Liver (tissue), 3 donors: ENCODE measurements around the gene TNNI3.

ENCODE experiments used
- GABPA ChIP-seq, 2 donors: IDR thresholded peaks in 1 of 2; conservative IDR thresholded peaks in 1 of 2; 2 replicates each; pipeline ENCODE4 v1.6.1; 2016; ENCODE audit warnings: antibody characterized with exemption in 2 of 2, mild to moderate bottlenecking in 1 of 2, moderate library complexity in 1 of 2
- JUND ChIP-seq, 2 donors: IDR thresholded peaks; 2 replicates each; pipeline ENCODE4 v1.6.1; 2016; ENCODE audit warnings: antibody characterized with exemption in 2 of 2
- NR2F2 ChIP-seq: IDR thresholded peaks from 2 replicates; pipeline ENCODE4 v1.6.1; 2016; ENCODE audit warnings: antibody characterized with exemption
- RAD21 ChIP-seq, 2 donors: IDR thresholded peaks; 2 replicates each; pipeline ENCODE4 v1.6.1; 2016; ENCODE audit warnings: antibody characterized with exemption in 2 of 2, mild to moderate bottlenecking in 2 of 2
- RXRA ChIP-seq, 2 donors: IDR thresholded peaks; 2 replicates each; pipeline ENCODE4 v1.6.1; 2017 to 2018; ENCODE audit warnings: antibody characterized with exemption in 2 of 2, mild to moderate bottlenecking in 1 of 2
- SP1 ChIP-seq: IDR thresholded peaks from 2 replicates; pipeline ENCODE4 v1.6.1; 2018; ENCODE audit warnings: antibody characterized with exemption, mild to moderate bottlenecking
- TAF1 ChIP-seq: conservative IDR thresholded peaks from 2 replicates; pipeline ENCODE4 v1.6.1; 2016; ENCODE audit warnings: antibody characterized with exemption, mild to moderate bottlenecking
- YY1 ChIP-seq: IDR thresholded peaks from 2 replicates; pipeline ENCODE4 v1.6.1; 2016; ENCODE audit warnings: antibody characterized with exemption, mild to moderate bottlenecking
- TF ChIP-seq, protein P1 (sequence below): fragments of 150-350 bp; IDR thresholded peaks from 2 replicates; pipeline ENCODE4 v1.5.1; 2017; ENCODE audit warnings: improper control_type of control experiment, low read depth, low read length; ENCODE audit not compliant: missing input control
- TF ChIP-seq, protein P2 (sequence below): IDR thresholded peaks from 2 replicates; pipeline ENCODE4 v1.6.1; 2016; ENCODE audit warnings: antibody characterized with exemption, mild to moderate bottlenecking
- TF ChIP-seq, protein P3 (sequence below): IDR thresholded peaks from 2 replicates; pipeline ENCODE4 v1.6.1; 2016; ENCODE audit warnings: antibody characterized with exemption
- TF ChIP-seq, protein P4 (sequence below): IDR thresholded peaks from 2 replicates; pipeline ENCODE4 v1.6.1; 2016; ENCODE audit warnings: antibody characterized with exemption
- TF ChIP-seq, protein P5 (sequence below): IDR thresholded peaks from 2 replicates; pipeline ENCODE4 v1.6.1; 2016; ENCODE audit warnings: antibody characterized with exemption
- donor health status: healthy.
- donor health status: healthy.

DNA sequence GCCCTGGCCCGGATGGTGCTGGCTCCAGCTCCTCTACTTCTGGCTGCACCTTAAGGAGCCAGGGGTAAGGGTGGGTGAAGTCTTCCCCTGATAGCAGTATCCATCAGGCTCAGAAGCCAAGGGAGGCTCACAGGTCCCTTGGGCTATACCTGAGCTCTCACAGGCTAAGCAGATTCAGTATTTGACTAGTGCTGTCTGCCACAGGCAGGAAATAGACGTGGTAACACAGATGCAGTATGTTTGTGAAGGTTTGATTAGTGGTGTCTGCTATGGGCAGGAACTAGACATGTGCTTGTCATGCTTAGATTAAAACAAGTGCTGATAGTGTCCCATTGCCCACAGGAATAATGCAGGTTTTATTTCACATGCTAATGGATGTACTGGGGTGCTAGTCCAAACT, 18.5 kb upstream of the TNNI3 start:
- TF ChIP-seq YY1 (no peak), TAF1 (no peak), SP1 (no peak), GABPA (IDR thresholded peaks at IDR 0.05 in 1 of 2, conservative IDR thresholded peaks at IDR 0.05 in 1 of 2) (no peak), RXRA (IDR thresholded peaks at IDR 0.05) (no peak), NR2F2 (no peak), JUND (IDR thresholded peaks at IDR 0.05) (no peak), RAD21 (IDR thresholded peaks at IDR 0.05) (no peak)
- TF ChIP-seq, protein P1, sequence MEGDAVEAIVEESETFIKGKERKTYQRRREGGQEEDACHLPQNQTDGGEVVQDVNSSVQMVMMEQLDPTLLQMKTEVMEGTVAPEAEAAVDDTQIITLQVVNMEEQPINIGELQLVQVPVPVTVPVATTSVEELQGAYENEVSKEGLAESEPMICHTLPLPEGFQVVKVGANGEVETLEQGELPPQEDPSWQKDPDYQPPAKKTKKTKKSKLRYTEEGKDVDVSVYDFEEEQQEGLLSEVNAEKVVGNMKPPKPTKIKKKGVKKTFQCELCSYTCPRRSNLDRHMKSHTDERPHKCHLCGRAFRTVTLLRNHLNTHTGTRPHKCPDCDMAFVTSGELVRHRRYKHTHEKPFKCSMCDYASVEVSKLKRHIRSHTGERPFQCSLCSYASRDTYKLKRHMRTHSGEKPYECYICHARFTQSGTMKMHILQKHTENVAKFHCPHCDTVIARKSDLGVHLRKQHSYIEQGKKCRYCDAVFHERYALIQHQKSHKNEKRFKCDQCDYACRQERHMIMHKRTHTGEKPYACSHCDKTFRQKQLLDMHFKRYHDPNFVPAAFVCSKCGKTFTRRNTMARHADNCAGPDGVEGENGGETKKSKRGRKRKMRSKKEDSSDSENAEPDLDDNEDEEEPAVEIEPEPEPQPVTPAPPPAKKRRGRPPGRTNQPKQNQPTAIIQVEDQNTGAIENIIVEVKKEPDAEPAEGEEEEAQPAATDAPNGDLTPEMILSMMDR: no peak
- TF ChIP-seq, protein P2, sequence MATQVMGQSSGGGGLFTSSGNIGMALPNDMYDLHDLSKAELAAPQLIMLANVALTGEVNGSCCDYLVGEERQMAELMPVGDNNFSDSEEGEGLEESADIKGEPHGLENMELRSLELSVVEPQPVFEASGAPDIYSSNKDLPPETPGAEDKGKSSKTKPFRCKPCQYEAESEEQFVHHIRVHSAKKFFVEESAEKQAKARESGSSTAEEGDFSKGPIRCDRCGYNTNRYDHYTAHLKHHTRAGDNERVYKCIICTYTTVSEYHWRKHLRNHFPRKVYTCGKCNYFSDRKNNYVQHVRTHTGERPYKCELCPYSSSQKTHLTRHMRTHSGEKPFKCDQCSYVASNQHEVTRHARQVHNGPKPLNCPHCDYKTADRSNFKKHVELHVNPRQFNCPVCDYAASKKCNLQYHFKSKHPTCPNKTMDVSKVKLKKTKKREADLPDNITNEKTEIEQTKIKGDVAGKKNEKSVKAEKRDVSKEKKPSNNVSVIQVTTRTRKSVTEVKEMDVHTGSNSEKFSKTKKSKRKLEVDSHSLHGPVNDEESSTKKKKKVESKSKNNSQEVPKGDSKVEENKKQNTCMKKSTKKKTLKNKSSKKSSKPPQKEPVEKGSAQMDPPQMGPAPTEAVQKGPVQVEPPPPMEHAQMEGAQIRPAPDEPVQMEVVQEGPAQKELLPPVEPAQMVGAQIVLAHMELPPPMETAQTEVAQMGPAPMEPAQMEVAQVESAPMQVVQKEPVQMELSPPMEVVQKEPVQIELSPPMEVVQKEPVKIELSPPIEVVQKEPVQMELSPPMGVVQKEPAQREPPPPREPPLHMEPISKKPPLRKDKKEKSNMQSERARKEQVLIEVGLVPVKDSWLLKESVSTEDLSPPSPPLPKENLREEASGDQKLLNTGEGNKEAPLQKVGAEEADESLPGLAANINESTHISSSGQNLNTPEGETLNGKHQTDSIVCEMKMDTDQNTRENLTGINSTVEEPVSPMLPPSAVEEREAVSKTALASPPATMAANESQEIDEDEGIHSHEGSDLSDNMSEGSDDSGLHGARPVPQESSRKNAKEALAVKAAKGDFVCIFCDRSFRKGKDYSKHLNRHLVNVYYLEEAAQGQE: no peak
- TF ChIP-seq, protein P3, sequence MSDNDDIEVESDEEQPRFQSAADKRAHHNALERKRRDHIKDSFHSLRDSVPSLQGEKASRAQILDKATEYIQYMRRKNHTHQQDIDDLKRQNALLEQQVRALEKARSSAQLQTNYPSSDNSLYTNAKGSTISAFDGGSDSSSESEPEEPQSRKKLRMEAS: no peak
- TF ChIP-seq, protein P4, sequence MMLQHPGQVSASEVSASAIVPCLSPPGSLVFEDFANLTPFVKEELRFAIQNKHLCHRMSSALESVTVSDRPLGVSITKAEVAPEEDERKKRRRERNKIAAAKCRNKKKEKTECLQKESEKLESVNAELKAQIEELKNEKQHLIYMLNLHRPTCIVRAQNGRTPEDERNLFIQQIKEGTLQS: no peak
- TF ChIP-seq, protein P5, sequence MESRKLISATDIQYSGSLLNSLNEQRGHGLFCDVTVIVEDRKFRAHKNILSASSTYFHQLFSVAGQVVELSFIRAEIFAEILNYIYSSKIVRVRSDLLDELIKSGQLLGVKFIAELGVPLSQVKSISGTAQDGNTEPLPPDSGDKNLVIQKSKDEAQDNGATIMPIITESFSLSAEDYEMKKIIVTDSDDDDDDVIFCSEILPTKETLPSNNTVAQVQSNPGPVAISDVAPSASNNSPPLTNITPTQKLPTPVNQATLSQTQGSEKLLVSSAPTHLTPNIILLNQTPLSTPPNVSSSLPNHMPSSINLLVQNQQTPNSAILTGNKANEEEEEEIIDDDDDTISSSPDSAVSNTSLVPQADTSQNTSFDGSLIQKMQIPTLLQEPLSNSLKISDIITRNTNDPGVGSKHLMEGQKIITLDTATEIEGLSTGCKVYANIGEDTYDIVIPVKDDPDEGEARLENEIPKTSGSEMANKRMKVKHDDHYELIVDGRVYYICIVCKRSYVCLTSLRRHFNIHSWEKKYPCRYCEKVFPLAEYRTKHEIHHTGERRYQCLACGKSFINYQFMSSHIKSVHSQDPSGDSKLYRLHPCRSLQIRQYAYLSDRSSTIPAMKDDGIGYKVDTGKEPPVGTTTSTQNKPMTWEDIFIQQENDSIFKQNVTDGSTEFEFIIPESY: no peak
